WI38 (cell line): Measurements from ENCODE around the gene CFAP251.

Source experiments
- H3K4me3 ChIP-seq: 2 replicates; pipeline ENCODE4 v1.5.1; 2011; ENCODE audit warnings: low read depth, mild to moderate bottlenecking, control low read depth, low read length
- TF ChIP-seq, protein P1 (sequence below): IDR thresholded peaks from 2 replicates; pipeline ENCODE4 v1.5.1; 2012; ENCODE audit warnings: low read depth, mild to moderate bottlenecking, control low read depth, low read length

CFAP251 gene

DNA sequence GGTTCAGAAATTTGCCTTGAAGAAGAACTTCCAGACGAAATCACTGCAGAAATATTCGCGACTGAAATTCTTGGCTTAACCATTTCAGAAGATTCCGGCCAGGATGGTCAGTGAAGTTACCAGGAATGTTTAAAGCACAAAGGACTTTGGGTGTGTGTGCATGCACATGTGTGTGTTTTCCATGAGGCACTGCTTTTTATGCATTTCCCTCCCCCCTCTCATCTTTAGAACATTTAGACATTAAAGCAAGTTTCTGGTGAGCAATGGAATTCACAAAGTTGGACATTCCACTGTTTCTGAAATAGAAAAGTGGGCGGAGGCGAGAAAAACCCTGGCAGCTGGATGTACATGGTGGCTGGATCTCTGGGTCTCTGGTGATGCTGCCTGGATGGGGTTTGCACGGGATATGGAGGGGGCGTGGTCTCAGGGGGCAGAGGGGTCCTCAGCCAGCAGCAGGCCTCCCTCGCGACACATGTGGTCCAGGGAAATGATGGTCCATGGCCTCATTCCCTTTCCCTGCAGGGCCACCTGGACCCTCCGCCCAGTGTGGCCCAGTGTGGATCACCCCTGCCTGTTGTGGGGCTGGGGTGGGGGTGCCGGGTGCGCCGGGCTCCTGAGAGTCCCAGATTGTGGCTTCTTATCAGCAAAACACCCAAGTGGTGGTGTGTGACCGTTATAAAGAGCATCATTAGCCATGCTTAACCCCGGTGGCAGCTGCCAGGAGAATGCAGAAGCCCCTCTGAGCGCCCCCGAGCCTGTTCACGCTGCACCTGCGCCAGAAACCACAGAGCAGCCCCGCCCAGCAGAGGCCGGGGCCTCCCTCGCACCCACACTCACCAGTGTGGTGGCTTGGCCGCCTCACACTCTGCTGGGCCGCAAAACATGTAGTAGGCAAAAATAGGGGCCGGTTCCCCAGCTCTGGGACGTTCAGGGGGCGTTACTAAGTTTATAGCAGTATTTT, 85.5 kb downstream of the CFAP251 start:
- H3K4me3 ChIP-seq: no peak overlapping the region

DNA sequence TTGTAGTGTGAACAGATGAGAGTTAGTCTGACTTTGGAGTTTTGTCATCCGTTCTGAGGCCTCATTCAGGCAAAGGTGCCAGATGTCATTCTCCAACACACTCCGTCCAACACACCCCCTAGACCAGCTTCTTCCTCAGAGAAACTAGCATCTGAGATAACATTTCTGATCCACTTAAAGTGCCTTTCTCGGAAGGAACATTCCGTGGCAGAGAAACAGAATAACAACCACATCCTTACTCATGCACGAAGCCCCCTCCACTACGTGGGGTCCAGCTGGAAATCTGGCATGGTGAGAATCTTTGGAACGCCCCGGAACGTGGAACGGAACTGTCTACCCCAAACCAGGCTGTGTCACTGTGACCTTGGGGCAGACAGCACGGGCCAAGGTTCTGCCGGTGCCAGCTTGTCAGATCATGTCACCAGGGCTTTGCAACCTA, 86.3 kb downstream of the CFAP251 start:
- no peak overlapping the region for H3K4me3 ChIP-seq
- TF ChIP-seq, protein P1, sequence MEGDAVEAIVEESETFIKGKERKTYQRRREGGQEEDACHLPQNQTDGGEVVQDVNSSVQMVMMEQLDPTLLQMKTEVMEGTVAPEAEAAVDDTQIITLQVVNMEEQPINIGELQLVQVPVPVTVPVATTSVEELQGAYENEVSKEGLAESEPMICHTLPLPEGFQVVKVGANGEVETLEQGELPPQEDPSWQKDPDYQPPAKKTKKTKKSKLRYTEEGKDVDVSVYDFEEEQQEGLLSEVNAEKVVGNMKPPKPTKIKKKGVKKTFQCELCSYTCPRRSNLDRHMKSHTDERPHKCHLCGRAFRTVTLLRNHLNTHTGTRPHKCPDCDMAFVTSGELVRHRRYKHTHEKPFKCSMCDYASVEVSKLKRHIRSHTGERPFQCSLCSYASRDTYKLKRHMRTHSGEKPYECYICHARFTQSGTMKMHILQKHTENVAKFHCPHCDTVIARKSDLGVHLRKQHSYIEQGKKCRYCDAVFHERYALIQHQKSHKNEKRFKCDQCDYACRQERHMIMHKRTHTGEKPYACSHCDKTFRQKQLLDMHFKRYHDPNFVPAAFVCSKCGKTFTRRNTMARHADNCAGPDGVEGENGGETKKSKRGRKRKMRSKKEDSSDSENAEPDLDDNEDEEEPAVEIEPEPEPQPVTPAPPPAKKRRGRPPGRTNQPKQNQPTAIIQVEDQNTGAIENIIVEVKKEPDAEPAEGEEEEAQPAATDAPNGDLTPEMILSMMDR: no peak

More for the DNA sequence above, 85.5 kb downstream of the CFAP251 start:
- TF ChIP-seq, protein P1: no peak

DNA sequence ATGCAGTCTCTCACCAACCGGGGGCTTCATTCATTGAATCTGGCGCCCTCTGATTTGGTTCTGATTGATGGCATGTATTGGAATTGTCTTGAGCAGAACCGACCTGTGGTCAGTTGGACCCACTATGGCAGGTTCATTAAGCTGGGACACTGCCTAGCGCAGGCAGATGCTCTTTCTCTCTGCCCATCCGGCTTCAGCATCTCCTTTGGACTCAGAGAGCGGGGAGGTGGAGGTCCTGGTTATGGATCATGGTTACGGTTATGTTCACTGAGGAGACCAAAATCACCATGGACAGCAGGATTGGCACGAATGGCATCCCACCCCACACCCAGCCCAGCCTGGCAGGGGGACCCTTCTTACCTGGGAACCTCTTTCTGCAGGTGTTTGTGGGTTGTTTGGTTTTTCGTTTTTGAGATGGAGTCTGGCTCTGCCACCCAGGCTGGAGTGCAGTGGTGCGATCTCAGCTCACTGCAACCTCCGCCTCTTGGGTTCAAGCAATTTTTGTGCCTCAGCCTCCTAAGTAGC, 86.9 kb downstream of the CFAP251 start:
- no peak overlapping the region for H3K4me3 ChIP-seq
- TF ChIP-seq, protein P1: no peak

DNA sequence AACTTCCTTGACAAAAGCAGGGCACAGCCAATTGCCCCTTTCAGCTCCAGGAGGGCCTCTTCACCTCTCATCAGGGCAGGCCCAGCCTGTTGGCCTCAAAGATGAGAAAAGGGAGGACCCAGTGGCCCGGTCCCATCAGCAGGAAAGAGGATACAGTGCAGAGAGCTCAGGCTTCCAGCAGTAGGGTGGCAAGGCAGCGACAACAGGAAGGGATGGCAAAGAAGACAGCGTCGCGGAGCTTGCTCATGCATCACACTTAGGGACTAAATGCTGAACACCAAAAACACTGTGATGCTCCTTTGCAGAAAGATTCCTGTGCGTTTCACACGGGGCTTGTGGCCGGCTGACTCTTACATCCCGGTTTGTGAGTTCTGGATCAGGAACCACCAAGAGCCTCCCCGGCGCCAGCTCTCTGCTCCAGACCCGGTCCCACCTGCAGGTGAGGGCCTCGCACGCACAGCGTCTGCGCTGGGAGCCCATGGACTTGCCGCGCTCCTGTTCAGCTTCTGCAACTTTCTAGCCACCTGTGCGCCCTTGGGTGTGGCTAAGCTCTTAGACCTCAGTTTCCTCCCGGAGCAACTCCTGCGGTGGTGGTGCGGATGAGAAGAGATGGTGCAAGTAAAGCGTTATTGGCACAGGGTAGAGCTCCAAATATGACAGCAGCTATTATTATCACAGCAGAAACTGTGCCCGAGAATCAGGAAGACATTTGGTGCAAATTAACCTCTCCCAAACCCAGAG, 88.0 kb downstream of the CFAP251 start:
- H3K4me3 ChIP-seq: no peak overlapping the region

DNA sequence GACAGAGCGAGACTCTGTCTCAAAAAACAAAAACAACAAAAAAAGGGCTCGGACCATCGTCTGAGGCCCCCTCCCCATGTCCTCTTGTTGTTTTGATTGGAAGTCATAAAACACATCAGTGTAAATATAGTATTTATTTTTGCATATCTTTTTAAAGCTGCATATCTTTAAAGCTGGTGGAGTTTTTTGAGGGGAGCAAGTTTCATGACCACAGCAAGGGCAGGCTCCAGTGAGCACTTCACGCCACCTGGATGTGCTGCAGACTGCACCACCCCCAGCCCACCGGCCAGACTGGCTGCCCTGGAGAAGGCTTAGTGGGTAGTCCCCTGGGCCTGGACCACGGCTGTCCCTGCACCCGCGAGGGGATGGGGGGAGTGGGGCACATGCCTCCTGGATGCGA, 91.3 kb downstream of the CFAP251 start:
- no peak overlapping the region for H3K4me3 ChIP-seq
- TF ChIP-seq, protein P1: no peak

More for the DNA sequence above, 88.0 kb downstream of the CFAP251 start:
- TF ChIP-seq, protein P1: no peak

DNA sequence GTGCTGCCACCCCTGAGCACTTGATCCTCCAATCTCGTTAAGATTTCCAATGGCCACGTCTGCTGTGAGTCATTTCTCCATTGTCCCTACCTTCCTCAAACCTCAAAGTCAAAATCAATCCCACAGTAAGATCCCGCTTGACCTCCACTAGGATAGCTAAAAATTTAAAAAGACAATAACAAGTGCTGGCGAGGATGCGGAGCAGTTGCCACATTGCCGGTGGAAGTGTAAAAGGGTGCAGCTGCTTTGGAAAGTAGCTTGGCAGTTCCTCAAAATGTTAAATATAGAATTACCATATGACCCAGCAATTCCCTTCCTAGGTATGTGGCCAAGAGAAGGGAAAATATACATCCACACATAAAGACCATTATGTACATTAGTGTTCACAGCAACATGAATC, 93.8 kb downstream of the CFAP251 start:
- TF ChIP-seq, protein P1: no peak

DNA sequence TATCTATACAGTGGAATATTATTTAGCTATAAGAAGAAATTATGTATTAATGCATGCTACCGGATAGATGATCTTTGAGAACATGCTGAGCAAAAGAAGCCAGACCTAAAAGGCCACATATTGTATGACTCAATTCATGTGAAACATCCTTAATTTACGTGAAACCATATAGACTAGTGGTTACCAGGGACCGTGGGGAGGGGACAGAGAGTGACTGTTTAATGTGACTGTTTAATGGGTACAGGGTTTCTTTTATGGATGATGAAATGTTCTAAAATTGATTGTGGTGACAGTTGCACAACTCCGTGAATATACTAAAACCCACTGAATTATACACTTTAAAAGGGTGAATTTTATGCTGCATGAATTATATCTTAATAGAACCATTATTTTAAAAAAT, 94.7 kb downstream of the CFAP251 start:
- H3K4me3 ChIP-seq: no peak overlapping the region
- TF ChIP-seq, protein P1: no peak

More for the DNA sequence above, 93.8 kb downstream of the CFAP251 start:
- H3K4me3 ChIP-seq: no peak overlapping the region
